ENCODE measurements around the gene MED31.
A peak's percentile ranks its signal among the peaks of the same experiment; 100 is the strongest.
"Not testable (repeated sequence)": the region's sequence is repeated elsewhere in the genome, so short reads cannot be mapped to it uniquely, and the experiment has no call there.

Gene MED31

DNA sequence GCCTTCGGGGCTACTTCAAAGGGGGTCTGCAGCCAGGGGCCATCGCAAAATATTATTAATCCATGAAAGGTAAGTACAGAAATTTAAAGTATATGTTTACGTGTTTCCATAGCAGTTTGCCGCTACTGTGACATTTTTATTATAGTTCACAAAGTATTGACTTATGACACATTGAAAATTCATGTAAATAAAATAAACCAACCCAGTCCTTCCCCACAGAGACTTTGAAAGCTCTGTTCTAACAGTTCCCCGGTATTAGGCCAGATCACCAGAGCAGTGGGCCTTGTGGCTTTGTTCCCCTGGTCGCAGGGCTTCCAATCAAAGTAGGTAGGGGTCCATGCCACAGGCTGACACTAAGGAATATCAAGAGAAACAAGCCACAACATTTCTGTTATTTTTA, 24.8 kb downstream of the MED31 start:
- no peak for DNase-seq (ENCODE audit: low read depth)

DNA sequence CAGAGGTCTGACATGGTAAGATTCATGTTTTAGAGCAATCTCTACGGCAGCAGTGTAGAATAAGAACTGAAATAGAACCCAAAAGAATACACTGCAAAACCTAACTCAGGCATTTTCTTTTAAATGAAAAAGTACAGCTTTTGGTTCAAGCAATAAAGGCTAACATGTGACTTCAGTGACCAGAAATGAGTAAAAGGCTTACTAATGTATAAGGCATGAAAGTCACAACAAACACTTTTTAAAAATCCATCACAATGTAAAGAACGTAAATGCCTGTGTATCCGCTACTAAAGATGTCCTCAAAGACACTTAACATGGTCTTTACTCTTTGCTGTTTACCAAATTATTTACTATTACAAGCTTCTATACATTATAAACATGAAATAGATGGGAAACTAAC, 27.5 kb downstream of the MED31 start:
- peak; percentile 47 for DNase-seq (ENCODE audit: low read depth)

DNA sequence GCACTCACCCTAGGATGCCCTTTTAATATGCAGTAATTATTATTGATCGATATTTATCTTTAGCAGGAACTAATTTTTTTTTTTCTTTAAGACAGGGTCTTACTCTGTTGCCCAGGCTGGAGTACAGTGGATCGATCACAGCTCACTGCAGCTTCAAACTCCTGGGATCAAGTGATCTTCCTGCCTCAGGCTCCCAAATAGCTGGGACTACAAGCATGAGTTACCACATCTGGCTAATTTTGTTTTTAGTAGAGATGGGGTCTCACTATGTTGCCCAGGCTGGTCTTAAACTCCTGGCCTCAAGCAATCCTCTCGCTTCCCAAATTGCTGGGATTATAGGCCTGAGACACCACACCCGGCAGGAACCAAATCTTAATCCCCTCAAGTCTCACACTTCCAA, 40.2 kb downstream of the MED31 start:
- no peak for DNase-seq (ENCODE audit: low read depth)

DNA sequence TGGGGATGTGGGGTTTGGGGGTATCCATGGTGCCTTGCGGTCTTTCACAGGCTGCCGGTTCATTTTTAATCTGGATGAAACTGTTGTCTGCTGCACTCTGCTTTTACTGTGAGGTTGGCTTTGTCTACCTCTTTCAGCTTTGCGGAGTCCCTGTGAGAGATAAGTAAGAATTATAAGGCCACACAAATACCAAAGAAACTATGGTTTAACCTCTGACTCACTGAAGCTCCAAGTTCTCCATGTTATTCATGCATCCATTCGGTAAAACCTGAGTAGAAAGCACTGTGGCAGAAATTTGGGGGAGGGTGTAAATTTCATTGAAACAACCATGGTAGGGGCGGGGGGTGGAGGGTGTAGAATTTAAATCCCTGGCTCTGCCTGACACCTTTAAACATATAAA, 41.4 kb downstream of the MED31 start:
- peak; percentile 22 for DNase-seq (ENCODE audit: low read depth)

DNA sequence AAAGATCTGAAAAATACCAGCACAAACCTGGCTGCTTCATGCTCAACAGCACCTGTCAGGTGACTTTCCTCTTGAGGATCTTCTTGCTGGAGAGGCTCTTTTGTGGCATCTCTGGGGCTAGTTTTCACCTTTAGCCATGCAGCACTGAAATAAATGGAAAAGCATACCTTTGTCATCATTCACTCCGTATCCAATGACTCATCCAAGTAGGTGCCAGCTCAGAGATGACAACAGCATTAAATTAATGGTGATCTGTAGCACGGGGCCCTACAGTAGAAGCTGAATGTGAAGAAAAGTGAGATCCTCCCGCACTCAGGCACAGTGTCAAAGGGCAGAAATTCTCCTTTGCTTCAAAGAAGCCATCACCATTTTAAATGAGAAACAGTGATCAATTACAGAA, 43.1 kb downstream of the MED31 start:
- DNase-seq (ENCODE audit: low read depth), result peak; percentile 45

DNA sequence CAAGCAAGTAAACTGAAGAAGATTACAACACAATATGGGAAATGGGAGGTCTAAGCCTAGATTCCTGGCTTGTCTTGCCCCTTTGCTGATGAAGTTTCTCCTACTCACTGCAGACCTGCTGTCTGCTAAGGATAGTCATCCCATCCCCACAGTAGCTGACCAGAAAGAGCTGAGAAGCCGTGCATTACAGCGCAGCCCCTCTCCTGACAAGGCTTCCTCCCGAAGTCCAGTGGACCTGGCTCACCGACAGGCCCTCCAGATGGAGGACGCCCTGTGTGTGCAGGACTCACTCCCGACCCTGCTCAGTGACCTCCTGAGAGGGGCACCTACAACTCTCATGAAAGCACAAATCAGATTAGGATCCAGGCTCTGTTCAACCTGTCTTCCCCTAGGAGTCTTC, 46.3 kb downstream of the MED31 start:
- DNase-seq (ENCODE audit: low read depth), result no peak

DNA sequence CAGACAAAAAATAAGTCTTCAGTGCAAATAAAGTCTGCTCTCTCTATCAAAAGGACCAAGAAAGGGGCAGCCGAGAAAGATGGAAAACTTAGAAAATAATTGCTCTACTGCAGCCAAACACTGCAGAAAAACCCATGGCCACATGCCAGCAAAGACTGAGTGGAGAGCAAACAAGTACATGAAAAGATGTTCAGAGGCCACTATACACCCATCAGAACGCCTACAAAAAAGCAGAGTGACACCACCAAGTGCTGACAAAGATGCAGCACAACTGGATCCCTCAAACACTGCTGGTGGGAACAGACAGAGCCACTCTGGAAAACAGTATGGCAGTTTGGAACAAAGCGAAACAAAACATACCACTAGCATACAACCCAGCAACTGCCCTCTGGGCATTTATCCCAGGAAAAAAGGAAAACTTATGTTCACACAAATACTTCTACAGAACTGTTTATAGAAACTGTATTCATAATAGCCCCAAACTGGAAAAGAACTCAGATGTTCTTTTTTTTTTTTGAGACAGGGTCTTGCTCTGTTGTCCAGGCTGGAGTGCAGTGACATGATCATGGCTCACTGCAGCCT, 47.6 kb downstream of the MED31 start:
- peak; percentile 21 for DNase-seq (ENCODE audit: low read depth)

DNA sequence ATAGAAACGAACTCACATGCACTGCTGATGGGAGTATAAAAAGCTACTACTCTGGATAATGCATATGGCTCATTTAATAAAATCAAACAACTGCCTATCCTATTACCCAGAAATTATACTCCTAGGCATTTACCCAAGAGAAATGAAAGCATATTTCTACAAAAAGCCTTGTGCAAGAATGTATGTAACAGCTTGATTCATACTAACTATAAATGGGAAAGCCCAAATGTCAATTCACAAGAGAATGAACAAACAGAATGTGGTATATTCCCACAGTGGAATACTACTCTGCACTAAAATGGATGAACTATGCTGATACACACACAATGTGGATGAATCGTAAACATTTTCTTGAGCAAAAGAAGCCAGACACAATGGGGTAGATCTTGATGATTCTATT, 49.3 kb downstream of the MED31 start:
- no peak for DNase-seq (ENCODE audit: low read depth)

DNA sequence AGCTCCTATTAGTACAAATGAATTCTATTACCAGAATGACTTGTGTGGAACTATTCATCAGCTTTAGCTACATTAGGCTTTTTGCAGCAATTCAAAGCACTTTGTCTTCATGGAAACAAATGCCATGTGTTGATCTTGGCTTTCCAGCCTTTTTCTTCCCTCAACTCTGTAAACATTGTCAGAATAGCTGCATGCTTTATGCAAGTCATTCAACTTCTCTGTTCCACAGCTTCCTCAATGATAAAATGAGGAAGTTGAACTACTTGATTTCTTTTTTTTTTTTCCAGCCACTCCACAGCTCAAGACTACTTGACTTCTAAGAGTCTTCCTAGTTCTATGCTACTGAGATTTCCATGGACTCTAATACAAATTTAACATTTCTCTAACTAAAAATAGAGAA, 52.0 kb downstream of the MED31 start:
- DNase-seq (ENCODE audit: low read depth), result peak; percentile 56

DNA sequence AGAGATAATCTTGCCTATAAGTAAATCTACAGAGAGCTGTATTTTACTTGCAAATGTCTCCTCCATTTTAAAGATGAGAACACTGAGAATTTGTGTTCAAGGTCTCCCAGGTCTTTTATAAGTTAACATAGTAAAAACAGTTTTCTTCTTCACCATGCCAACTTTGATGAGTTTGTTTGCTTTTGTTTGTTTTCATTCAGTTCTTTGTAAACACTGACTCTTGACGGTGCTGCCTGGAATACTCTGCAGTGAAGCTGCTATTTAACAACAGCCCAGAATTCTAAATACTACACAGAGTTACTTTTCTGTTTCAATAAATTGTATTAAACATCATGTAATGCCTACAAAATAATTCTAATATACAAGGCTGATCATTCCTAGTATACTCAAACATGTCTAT, 53.7 kb downstream of the MED31 start:
- DNase-seq (ENCODE audit: low read depth), result no peak

DNA sequence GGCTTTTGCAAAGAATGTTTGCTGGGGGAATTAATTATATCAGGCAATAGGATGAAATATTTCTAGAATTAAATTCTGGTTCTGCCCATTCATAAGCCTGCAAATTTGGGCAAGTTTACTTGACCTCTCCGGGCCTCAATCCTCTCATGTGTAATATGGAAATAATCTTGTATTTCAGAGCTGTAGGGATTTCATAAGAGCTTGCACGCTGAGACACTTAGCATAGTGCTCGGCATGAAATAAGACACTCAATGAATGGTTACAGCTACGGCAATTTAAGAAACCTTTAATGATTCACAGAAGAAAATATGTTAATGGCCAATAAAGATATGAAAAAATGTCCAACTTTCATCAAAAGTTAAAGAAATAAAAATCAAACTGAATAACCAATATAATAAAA, 54.5 kb downstream of the MED31 start:
- DNase-seq (ENCODE audit: low read depth), result no peak

DNA sequence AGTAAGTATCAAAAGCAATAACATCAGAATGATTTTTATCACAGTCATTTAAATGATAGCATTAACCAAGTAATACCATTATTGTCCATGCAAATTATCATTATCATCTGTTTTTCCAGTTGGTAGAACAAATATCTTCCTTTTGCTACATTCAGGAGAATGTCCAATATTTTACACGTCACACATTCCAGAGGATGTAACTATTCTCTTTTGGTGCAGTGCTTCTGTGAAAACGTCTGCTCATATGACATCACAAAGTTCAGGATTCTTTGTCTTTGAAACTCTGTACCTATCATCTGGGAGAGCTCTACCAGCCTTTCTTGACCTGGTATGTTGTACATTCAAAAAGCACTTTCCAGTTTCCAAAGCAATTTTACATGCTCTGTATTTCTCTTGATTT, 54.9 kb downstream of the MED31 start:
- DNase-seq (ENCODE audit: low read depth), result no peak

DNA sequence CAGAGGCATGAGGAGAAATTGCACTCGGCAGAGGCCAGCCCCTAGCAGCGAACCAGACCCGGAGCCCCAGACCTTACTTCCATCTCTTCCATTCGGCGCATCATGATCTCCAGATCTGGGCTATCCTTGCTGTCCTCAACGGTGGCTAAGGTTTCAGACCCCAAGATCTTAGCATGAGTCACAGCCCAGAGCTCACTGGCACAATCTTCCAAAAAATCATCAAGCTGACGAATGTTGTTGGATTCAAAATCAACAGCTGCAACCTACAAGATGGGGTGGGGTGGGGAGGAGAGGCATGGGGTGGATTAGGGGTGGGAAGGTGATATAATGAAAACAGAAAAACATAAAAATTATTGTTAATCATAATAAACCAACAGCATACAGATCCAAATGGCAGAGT, 55.3 kb downstream of the MED31 start:
- no peak for DNase-seq (ENCODE audit: low read depth)

DNA sequence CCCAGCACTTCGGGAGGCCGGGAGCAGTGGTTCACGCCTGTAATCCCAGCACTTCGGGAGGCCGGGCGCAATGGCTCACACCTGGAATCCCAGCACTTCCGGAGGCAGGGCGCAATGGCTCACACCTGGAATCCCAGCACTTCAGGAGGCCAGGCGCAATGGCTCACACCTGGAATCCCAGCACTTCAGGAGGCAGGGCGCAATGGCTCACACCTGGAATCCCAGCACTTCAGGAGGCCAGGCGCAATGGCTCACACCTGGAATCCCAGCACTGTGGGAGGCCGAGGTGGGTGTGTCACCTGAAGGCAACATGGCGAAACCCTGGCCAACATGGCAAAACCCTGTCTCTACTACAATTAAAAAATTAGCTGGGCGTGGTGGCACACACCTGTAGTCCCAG, 58.0 kb downstream of the MED31 start:
- not testable (repeated sequence) for DNase-seq (ENCODE audit: low read depth)

Data from iris pigment epithelial cell (primary cell).